K562 (cell line): ENCODE results near the gene THAP11. TPM values are rescaled to one million over a fixed set of nuclear protein-coding genes. Genes with fewer than 3 reads are reported as not detected.
A peak's percentile ranks its signal among the peaks of the same experiment; 100 is the strongest.

Experiments
- CBX3 ChIP-seq, 2 experiments: IDR thresholded peaks; 1 replicate in 1 of 2; 2 replicates in 1 of 2; pipeline ENCODE4 v1.6.1; 2012; ENCODE audit warnings: inconsistent platforms in 2 of 2, low read length in 2 of 2, borderline replicate concordance in 1 of 2, control low read depth in 1 of 2
- DACH1 ChIP-seq: fragments of 450-650 bp; IDR thresholded peaks from 2 replicates; pipeline ENCODE4 v1.6.1; 2018; ENCODE audit not compliant: partially characterized antibody
- ELF1 ChIP-seq: fragments of 200-800 bp; sonication (Bioruptor generic); IDR thresholded peaks from 2 replicates; pipeline ENCODE4 v1.6.1; 2016; ENCODE audit warnings: missing genetic modification characterization, missing compliant biosample characterization
- EP300 ChIP-seq: IDR thresholded peaks from 2 replicates; pipeline ENCODE4 v1.6.1; 2012; ENCODE audit warnings: low read length, improper control_type of control experiment
- FOXM1 ChIP-seq, 2 experiments: fragments of 450-650 bp in 1 of 2; sonication (generic) in 1 of 2; formaldehyde crosslinking in 1 of 2; IDR thresholded peaks; 2 replicates each; pipeline versions ENCODE4 v1.6.1 to v1.9.0; 2017 to 2022; ENCODE audit warnings: low read depth in 2 of 2, mild to moderate bottlenecking in 2 of 2, missing genetic modification reagents in 1 of 2, moderate library complexity in 1 of 2
- FOXP4 ChIP-seq: sonication (generic); formaldehyde crosslinking; IDR thresholded peaks from 2 replicates; pipeline ENCODE4 v1.8.0; 2022; ENCODE audit warnings: mild to moderate bottlenecking, missing genetic modification reagents, borderline replicate concordance
- KDM4B ChIP-seq, 2 experiments: fragments of 450-650 bp in 1 of 2; sonication (generic) in 1 of 2; IDR thresholded peaks; 2 replicates each; pipeline ENCODE4 v1.6.1; 2016 to 2017; ENCODE audit warnings: borderline replicate concordance in 2 of 2, antibody characterized with exemption in 1 of 2, low read depth in 1 of 2, mild to moderate bottlenecking in 1 of 2
- NFRKB ChIP-seq: fragments of 450-650 bp; IDR thresholded peaks from 2 replicates; pipeline ENCODE4 v1.6.1; 2016; ENCODE audit warnings: low read depth
- NFXL1 ChIP-seq: fragments of 450-650 bp; formaldehyde crosslinking; IDR thresholded peaks from 2 replicates; pipeline ENCODE4 v1.4.0; 2021; ENCODE audit warnings: mild to moderate bottlenecking
- OTX1 ChIP-seq: fragments of 450-650 bp; formaldehyde crosslinking; IDR thresholded peaks from 2 replicates; pipeline ENCODE4 v1.4.0; 2022; ENCODE audit warnings: mild to moderate bottlenecking
- PRMT5 ChIP-seq: sonication (generic); formaldehyde crosslinking; IDR thresholded peaks from 2 replicates; pipeline ENCODE4 v1.5.0; 2020; ENCODE audit warnings: missing genetic modification reagents
- RB1 ChIP-seq: fragments of 450-650 bp; IDR thresholded peaks from 2 replicates; pipeline ENCODE4 v1.6.1; 2017; ENCODE audit warnings: low read depth, mild to moderate bottlenecking
- SRSF7 ChIP-seq: fragments of 200-400 bp; formaldehyde crosslinking; optimal IDR thresholded peaks from 2 replicates; pipeline ENCODE3; 2017; ENCODE audit warnings: mild to moderate bottlenecking, low read depth, low read length
- TAF1 ChIP-seq: IDR thresholded peaks from 2 replicates; pipeline ENCODE4 v1.6.1; 2011; ENCODE audit warnings: mild to moderate bottlenecking, low read length, moderate library complexity; ENCODE audit not compliant: insufficient read depth, control insufficient read depth, severe bottlenecking; ENCODE audit errors: extremely low read depth
- XRCC4 ChIP-seq: IDR thresholded peaks from one replicate; pipeline ENCODE4 v1.6.1; 2011; ENCODE audit not compliant: insufficient read depth, insufficient read length; ENCODE audit errors: extremely low read depth
- ZC3H4 ChIP-seq: sonication (generic); formaldehyde crosslinking; IDR thresholded peaks from 2 replicates; pipeline ENCODE4 v1.9.0; 2021; ENCODE audit warnings: missing genetic modification reagents, borderline replicate concordance
- ZNF24 ChIP-seq: fragments of 450-650 bp; IDR thresholded peaks from 2 replicates; pipeline ENCODE4 v1.6.1; 2016
- ZNF316 ChIP-seq: fragments of 450-650 bp; IDR thresholded peaks from 2 replicates; pipeline ENCODE4 v1.6.1; 2016
- polyA plus RNA-seq, 8 experiments: library from polyadenylated mRNA; depleted of rRNA in 4 of 8; stranded (reverse) in 5 of 8; unstranded in 3 of 8; fragments of >200 nt; fragmentation: Nextera tagmentation in 2 of 8; fragmentation: Illumina TruSeq in 1 of 8; extraction: Ambion mirVana in 2 of 8; extraction: Trizol in 1 of 8; gene quantifications; 2 replicates each; pipeline versions ENCODE4 v1.2.1 to v1.2.3, GENCODE V29; 2011 to 2014; ENCODE audit warnings: inconsistent platforms in 1 of 8, missing spikeins in 1 of 8
- total RNA-seq, 7 experiments: library from RNA; depleted of rRNA in 6 of 7; stranded (reverse); fragments of >200 nt in 6 of 7; fragmentation: Illumina TruSeq in 2 of 7; extraction: Trizol in 2 of 7; gene quantifications; 2 replicates each; pipeline versions ENCODE4 v1.2.1 to v1.2.3, GENCODE V29; 2011 to 2021; ENCODE audit warnings: low replicate concordance in 1 of 7
- TF ChIP-seq, protein P1 (sequence below): fragments of 450-650 bp; formaldehyde crosslinking; IDR thresholded peaks from 2 replicates; pipeline ENCODE4 v1.4.0; 2020; ENCODE audit warnings: mild to moderate bottlenecking, moderate library complexity

Gene THAP11
- total and polyA plus RNA-seq, 9 of the 15 experiments (the other 6 are each of a cell fraction or from before 2014, with no cell fraction given): 2.4 to 31.6 (median 21.4) TPM

DNA sequence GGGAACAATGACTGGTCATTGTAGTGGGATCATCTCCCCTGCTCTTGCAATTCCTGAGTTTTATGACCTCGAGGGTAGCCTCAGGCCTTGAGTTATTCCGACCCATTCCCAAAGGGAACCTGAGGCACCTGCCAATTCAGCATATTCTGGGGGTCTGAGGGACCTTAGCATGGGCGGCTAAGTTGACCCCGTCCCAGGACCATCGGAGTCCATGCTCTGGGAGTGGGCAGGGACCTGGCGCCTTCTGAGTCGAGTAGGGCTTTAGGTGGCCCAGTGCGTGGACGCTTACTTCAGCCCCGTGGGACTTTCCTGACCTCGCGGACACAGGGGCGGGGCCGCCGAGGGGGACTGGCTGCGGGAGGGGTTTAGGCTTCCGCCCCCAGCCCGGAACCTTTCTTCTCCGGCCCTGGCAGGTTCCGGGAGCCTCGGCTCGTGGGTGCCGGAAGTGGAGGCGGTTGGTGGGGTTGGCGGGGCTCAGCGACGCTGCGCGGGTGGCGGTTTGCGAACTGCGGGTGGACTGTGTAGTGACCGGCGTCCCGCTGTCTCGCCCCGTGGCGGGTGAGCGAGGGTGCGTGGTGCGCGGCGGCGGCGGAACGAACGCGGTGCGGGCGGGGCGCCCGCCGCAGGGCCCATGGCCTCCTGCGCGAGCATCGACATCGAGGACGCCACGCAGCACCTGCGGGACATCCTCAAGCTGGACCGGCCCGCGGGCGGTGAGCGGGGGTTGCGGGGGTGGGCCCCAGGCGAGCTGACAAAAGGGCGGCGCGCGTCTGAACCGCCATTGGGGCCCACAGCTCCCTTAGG lies 30.7 kb downstream of the THAP11 start, which contains the start of gene EDC4 (continued):
- TF ChIP-seq FOXM1 (IDR thresholded peaks at IDR 0.05; ENCODE audit: low read depth) (peak; percentile 10; the same call in 1 of the 2 replicates), FOXM1 (CRISPR knock-in tag; IDR thresholded peaks at IDR 0.05; ENCODE audit: low read depth) (no peak), CBX3 (IDR thresholded peaks at IDR 0.05; ENCODE audit: borderline replicate concordance in 1 of 2, low read length in 2 of 2) (no peak; a peak in 1 of 3 replicates), TAF1 (peak; percentile 86), OTX1 (CRISPR knock-in tag) (peak; percentile 92), RB1 (peak; percentile 95), EP300 (peak; percentile 66), ZNF24 (no peak), FOXP4 (CRISPR knock-in tag) (peak; percentile 81; the same call in 1 of the 2 replicates), KDM4B (IDR thresholded peaks at IDR 0.05; ENCODE audit: borderline replicate concordance in 2 of 2, low read depth in 1 of 2) (peak in 1 of 2 experiments; percentile 80; a peak in 1 of 4 replicates), ELF1 (tag) (peak; percentile 71), SRSF7 (no peak), NFRKB (0 out of 2 replicates have a peak, but pooled peaks have one; percentile 26), ZNF316 (peak; percentile 74), NFXL1 (CRISPR knock-in tag) (no peak), ZC3H4 (CRISPR knock-in tag) (0 out of 2 replicates have a peak, but pooled peaks have one; percentile 80), PRMT5 (CRISPR knock-in tag) (no peak), XRCC4 (no peak), DACH1 (no peak)
- TF ChIP-seq, protein P1, sequence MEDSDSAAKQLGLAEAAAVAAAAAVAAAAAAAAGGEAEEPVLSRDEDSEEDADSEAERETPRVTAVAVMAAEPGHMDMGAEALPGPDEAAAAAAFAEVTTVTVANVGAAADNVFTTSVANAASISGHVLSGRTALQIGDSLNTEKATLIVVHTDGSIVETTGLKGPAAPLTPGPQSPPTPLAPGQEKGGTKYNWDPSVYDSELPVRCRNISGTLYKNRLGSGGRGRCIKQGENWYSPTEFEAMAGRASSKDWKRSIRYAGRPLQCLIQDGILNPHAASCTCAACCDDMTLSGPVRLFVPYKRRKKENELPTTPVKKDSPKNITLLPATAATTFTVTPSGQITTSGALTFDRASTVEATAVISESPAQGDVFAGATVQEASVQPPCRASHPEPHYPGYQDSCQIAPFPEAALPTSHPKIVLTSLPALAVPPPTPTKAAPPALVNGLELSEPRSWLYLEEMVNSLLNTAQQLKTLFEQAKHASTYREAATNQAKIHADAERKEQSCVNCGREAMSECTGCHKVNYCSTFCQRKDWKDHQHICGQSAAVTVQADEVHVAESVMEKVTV (CRISPR knock-in tag): peak; percentile 55
